WTC11 (cell line): ENCODE measurements around the gene INSYN1. TPM values are rescaled to one million over a fixed set of nuclear protein-coding genes. Genes with fewer than 3 reads are reported as not detected.

Experiments
- ATAC-seq: fragments of 200-7000 bp; cut with Tn5 transposase; 2 replicates; pipeline ENCODE4 v1.10.0; 2021; ENCODE audit warnings: mild to moderate bottlenecking, moderate library complexity
- CTCF ChIA-PET: fragments of 300-600 bp; sonication (Branson Sonifier 250); formaldehyde crosslinking; loops from one replicate; lab custom pipeline; 2021; ENCODE audit warnings: antibody characterized with exemption; lab: Charles Lee
- POLR2A ChIA-PET: fragments of 350-600 bp; sonication (Branson Sonifier 250); formaldehyde crosslinking; loops from one replicate; lab custom pipeline; 2021; ENCODE audit warnings: antibody characterized with exemption; lab: Charles Lee
- DNase-seq: peaks from one replicate; pipeline ENCODE4 v3.0.0; 2021; ENCODE audit warnings: low spot score
- H3K27ac Mint-ChIP-seq: 2 replicates; pipeline ENCODE4 v1.8.0; 2021; ENCODE audit warnings: mixed read lengths
- H3K27me3 Mint-ChIP-seq: 2 replicates; pipeline ENCODE4 v1.8.0; 2021; ENCODE audit warnings: low read depth, mild to moderate bottlenecking, moderate library complexity, mixed read lengths
- H3K36me3 Mint-ChIP-seq: 2 replicates; pipeline ENCODE4 v1.8.0; 2021; ENCODE audit warnings: mixed read lengths
- H3K4me1 Mint-ChIP-seq: 2 replicates; pipeline ENCODE4 v1.8.0; 2022; ENCODE audit warnings: mixed read lengths
- H3K4me3 Mint-ChIP-seq: 2 replicates; pipeline ENCODE4 v1.8.0; 2021; ENCODE audit warnings: mild to moderate bottlenecking, moderate library complexity, mixed read lengths
- H3K9me3 Mint-ChIP-seq: 2 replicates; pipeline ENCODE4 v1.8.0; 2021; ENCODE audit warnings: mixed read lengths
- ARID4B ChIP-seq: sonication (generic); formaldehyde crosslinking; IDR thresholded peaks from 2 replicates; pipeline ENCODE4 v1.8.0; 2023; ENCODE audit warnings: missing genetic modification reagents, mild to moderate bottlenecking, borderline replicate concordance
- CBFB ChIP-seq: sonication (generic); formaldehyde crosslinking; IDR thresholded peaks from 2 replicates; pipeline ENCODE4 v1.8.1; 2022; ENCODE audit warnings: mild to moderate bottlenecking, low read depth, missing genetic modification reagents
- E2F4 ChIP-seq: sonication (generic); formaldehyde crosslinking; IDR thresholded peaks from 2 replicates; pipeline ENCODE4 v1.8.1; 2022; ENCODE audit warnings: low read depth, mild to moderate bottlenecking, moderate library complexity, missing genetic modification reagents, borderline replicate concordance
- ELF4 ChIP-seq: sonication (generic); formaldehyde crosslinking; IDR thresholded peaks from 2 replicates; pipeline ENCODE4 v1.8.1; 2022; ENCODE audit warnings: low read depth, mild to moderate bottlenecking, moderate library complexity, missing genetic modification reagents
- FOXJ3 ChIP-seq: sonication (generic); formaldehyde crosslinking; IDR thresholded peaks from 2 replicates; pipeline ENCODE4 v1.9.0; 2021; ENCODE audit warnings: missing genetic modification reagents, mild to moderate bottlenecking, borderline replicate concordance
- FOXK1 ChIP-seq: sonication (generic); formaldehyde crosslinking; IDR thresholded peaks from 2 replicates; pipeline ENCODE4 v1.8.0; 2022; ENCODE audit warnings: mild to moderate bottlenecking, moderate library complexity, missing genetic modification reagents
- HMGXB4 ChIP-seq: sonication (generic); formaldehyde crosslinking; IDR thresholded peaks from 2 replicates; pipeline ENCODE4 v1.8.1; 2023; ENCODE audit warnings: mild to moderate bottlenecking, moderate library complexity, missing genetic modification reagents
- JUN ChIP-seq: sonication (generic); formaldehyde crosslinking; IDR thresholded peaks from 2 replicates; pipeline ENCODE4 v1.8.0; 2023; ENCODE audit warnings: mild to moderate bottlenecking, missing genetic modification reagents
- MYBL2 ChIP-seq: sonication (generic); formaldehyde crosslinking; IDR thresholded peaks from 2 replicates; pipeline ENCODE4 v1.8.1; 2023; ENCODE audit warnings: mild to moderate bottlenecking, moderate library complexity, missing genetic modification reagents
- NFATC4 ChIP-seq: fragments of 250-450 bp; sonication (Bioruptor Pico); IDR thresholded peaks from 2 replicates; pipeline ENCODE4 v1.9.0; 2021; ENCODE audit warnings: mild to moderate bottlenecking
- NR1H2 ChIP-seq: sonication (generic); formaldehyde crosslinking; IDR thresholded peaks from 2 replicates; pipeline ENCODE4 v1.9.0; 2021; ENCODE audit warnings: mild to moderate bottlenecking, moderate library complexity, missing genetic modification reagents
- RELA ChIP-seq: sonication (generic); formaldehyde crosslinking; IDR thresholded peaks from 2 replicates; pipeline ENCODE4 v1.8.1; 2022; ENCODE audit warnings: missing genetic modification reagents, mild to moderate bottlenecking, borderline replicate concordance
- RORB ChIP-seq: fragments of 250-450 bp; sonication (Bioruptor Pico); IDR thresholded peaks from 2 replicates; pipeline ENCODE4 v1.9.0; 2021; ENCODE audit warnings: mild to moderate bottlenecking
- ZMAT4 ChIP-seq: fragments of 250-450 bp; sonication (Bioruptor Pico); IDR thresholded peaks from 2 replicates; pipeline ENCODE4 v1.9.0; 2021; ENCODE audit warnings: mild to moderate bottlenecking
- ZNF232 ChIP-seq: sonication (generic); formaldehyde crosslinking; IDR thresholded peaks from 2 replicates; pipeline ENCODE4 v1.8.0; 2022; ENCODE audit warnings: mild to moderate bottlenecking, missing genetic modification reagents
- ZNF671 ChIP-seq: fragments of 250-450 bp; sonication (Bioruptor Pico); IDR thresholded peaks from 2 replicates; pipeline ENCODE4 v1.8.0; 2021; ENCODE audit warnings: mild to moderate bottlenecking
- total RNA-seq: library from RNA; stranded (reverse); gene quantifications from 3 replicates; pipeline ENCODE4 v1.2.3, GENCODE V29; 2021
- TF ChIP-seq, protein P1 (sequence below): fragments of 250-450 bp; sonication (Bioruptor Pico); IDR thresholded peaks from 2 replicates; pipeline ENCODE4 v1.9.0; 2021; ENCODE audit warnings: moderate library complexity, mild to moderate bottlenecking, inconsistent platforms, borderline replicate concordance
- TF ChIP-seq, protein P2 (sequence below): sonication (generic); formaldehyde crosslinking; IDR thresholded peaks from 2 replicates; pipeline ENCODE4 v1.8.0; 2023; ENCODE audit warnings: mild to moderate bottlenecking, missing genetic modification reagents
- TF ChIP-seq, protein P3 (sequence below): sonication (generic); formaldehyde crosslinking; conservative IDR thresholded peaks from 2 replicates; pipeline ENCODE4 v1.8.1; 2023; ENCODE audit warnings: mild to moderate bottlenecking, low read depth, missing genetic modification reagents, moderate library complexity

INSYN1 gene
- total RNA-seq, 1 experiment from 2014 or later, result 11.9 TPM

GRCh38 chr15:73771385-73772045 lies 18.4 kb upstream of the INSYN1 start (continued):
- TF ChIP-seq E2F4 (CRISPR knock-in tag) (no peak), FOXK1 (CRISPR knock-in tag) (no peak), ARID4B (CRISPR knock-in tag) (no peak), NR1H2 (CRISPR knock-in tag) (no peak)

DNA sequence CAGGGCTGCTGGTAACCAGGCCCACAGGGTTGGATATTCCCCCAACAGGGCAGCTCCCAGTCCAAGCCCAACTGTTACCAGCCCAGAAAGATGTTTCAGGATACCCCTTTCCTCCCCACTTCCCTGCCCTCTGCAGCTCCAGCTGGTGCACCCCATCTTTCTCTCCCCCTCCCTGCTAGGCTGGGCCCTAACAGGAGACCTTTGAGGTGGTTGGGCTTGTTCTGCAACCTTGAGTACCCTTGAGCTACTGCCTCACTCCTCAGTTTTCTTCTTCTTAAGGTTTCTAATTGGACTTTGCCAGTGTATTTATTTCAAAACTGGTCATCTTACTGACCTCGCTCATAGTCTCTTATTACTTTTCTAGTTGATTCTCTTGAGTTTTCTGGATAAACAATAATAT lies 16.9 kb upstream of the INSYN1 start:
- Mint-ChIP-seq H3K36me3 (no peaks in the 10 kb centered on the region), H3K4me3 (no peak overlapping the region), H3K9me3 (peaks cover 6% of the 10 kb centered on the region), H3K27ac (no peak overlapping the region)
- ChIA-PET CTCF (interaction anchor here (0.9 to 2.9 kb wide), 8 partner anchors 11 to 134 kb away, joined by 3 to 25 read pairs (median 6); no protein-coding TSS in a partner anchor), POLR2A (interaction anchor here (0.5 kb wide), 1 partner anchor 1867 kb away, joined by 3 read pairs; no protein-coding TSS in a partner anchor)
- DNase-seq, result no peak
- no peak for ATAC-seq
- TF ChIP-seq, protein P1, sequence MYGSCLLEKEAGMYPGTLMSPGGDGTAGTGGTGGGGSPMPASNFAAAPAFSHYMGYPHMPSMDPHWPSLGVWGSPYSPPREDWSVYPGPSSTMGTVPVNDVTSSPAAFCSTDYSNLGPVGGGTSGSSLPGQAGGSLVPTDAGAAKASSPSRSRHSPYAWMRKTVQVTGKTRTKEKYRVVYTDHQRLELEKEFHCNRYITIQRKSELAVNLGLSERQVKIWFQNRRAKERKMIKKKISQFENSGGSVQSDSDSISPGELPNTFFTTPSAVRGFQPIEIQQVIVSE (CRISPR knock-in tag), result no peak
- TF ChIP-seq, protein P2, sequence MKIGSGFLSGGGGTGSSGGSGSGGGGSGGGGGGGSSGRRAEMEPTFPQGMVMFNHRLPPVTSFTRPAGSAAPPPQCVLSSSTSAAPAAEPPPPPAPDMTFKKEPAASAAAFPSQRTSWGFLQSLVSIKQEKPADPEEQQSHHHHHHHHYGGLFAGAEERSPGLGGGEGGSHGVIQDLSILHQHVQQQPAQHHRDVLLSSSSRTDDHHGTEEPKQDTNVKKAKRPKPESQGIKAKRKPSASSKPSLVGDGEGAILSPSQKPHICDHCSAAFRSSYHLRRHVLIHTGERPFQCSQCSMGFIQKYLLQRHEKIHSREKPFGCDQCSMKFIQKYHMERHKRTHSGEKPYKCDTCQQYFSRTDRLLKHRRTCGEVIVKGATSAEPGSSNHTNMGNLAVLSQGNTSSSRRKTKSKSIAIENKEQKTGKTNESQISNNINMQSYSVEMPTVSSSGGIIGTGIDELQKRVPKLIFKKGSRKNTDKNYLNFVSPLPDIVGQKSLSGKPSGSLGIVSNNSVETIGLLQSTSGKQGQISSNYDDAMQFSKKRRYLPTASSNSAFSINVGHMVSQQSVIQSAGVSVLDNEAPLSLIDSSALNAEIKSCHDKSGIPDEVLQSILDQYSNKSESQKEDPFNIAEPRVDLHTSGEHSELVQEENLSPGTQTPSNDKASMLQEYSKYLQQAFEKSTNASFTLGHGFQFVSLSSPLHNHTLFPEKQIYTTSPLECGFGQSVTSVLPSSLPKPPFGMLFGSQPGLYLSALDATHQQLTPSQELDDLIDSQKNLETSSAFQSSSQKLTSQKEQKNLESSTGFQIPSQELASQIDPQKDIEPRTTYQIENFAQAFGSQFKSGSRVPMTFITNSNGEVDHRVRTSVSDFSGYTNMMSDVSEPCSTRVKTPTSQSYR (CRISPR knock-in tag), result no peak
- TF ChIP-seq ZNF232 (no peak), NFATC4 (CRISPR knock-in tag) (no peak), ELF4 (CRISPR knock-in tag) (no peak), RORB (CRISPR knock-in tag) (no peak), CBFB (CRISPR knock-in tag) (no peak), RELA (CRISPR knock-in tag) (no peak), FOXJ3 (no peak), MYBL2 (CRISPR knock-in tag) (no peak), ZNF671 (CRISPR knock-in tag) (no peak), HMGXB4 (CRISPR knock-in tag) (no peak), JUN (CRISPR knock-in tag) (no peak), ZMAT4 (CRISPR knock-in tag) (no peak)
- TF ChIP-seq, protein P3, sequence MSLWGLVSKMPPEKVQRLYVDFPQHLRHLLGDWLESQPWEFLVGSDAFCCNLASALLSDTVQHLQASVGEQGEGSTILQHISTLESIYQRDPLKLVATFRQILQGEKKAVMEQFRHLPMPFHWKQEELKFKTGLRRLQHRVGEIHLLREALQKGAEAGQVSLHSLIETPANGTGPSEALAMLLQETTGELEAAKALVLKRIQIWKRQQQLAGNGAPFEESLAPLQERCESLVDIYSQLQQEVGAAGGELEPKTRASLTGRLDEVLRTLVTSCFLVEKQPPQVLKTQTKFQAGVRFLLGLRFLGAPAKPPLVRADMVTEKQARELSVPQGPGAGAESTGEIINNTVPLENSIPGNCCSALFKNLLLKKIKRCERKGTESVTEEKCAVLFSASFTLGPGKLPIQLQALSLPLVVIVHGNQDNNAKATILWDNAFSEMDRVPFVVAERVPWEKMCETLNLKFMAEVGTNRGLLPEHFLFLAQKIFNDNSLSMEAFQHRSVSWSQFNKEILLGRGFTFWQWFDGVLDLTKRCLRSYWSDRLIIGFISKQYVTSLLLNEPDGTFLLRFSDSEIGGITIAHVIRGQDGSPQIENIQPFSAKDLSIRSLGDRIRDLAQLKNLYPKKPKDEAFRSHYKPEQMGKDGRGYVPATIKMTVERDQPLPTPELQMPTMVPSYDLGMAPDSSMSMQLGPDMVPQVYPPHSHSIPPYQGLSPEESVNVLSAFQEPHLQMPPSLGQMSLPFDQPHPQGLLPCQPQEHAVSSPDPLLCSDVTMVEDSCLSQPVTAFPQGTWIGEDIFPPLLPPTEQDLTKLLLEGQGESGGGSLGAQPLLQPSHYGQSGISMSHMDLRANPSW (CRISPR knock-in tag), result no peak
- TF ChIP-seq, all 79 proteins: peak for 0
- H3K27me3 Mint-ChIP-seq, result no peaks in the 10 kb centered on the region; the same call in 1 of the 2 replicates
- peaks cover 28% of the 10 kb centered on the region for H3K4me1 Mint-ChIP-seq
